ENCODE results near the gene ATRAID.

GRCh38 chr2:27262379-27263286, 50.8 kb downstream of the ATRAID start, which contains the start of gene SLC30A3:
- peak; percentile 68 for TF ChIP-seq POLR2AphosphoS5 (IDR thresholded peaks at IDR 0.05; ENCODE audit: borderline replicate concordance, low read depth, low read length)
- no peak for TF ChIP-seq EZH2 (IDR thresholded peaks at IDR 0.05)
